ENCODE data around the gene SYT1. TPM values are rescaled to one million over a fixed set of nuclear protein-coding genes. Genes with fewer than 3 reads are reported as not detected.
"Not testable (repeated sequence)": the region's sequence is repeated elsewhere in the genome, so short reads cannot be mapped to it uniquely, and the experiment has no call there.

Gene SYT1
- total and polyA plus RNA-seq, 2 donors (not counting 1 experiment from before 2014, with no cell fraction given) = 0.90 to 2.1 TPM

GRCh38 chr12:79033788-79034187, 169.2 kb downstream of the SYT1 start:
- no peak for TF ChIP-seq CTCF (conservative IDR thresholded peaks at IDR 0.05 in 1 of 2, IDR thresholded peaks at IDR 0.05 in 1 of 2; ENCODE audit: low read depth in 1 of 2, low read length in 2 of 2)
- TF ChIP-seq EZH2 (IDR thresholded peaks at IDR 0.05; ENCODE audit: low read length, missing control alignments) = no peak
- DNase-seq (ENCODE audit: low read depth in 2 of 2) = no peak
- Histone ChIP-seq H3K27ac (ENCODE audit: insufficient read depth, low read length) (no peak overlapping the region), H3K4me1 (ENCODE audit: control insufficient read depth, extremely low read depth, insufficient read depth, low read length) (no peaks in the 10 kb centered on the region), H2AFZ (ENCODE audit: low read length) (no peak overlapping the region), H3K79me2 (ENCODE audit: control insufficient read depth, insufficient read depth, low read length) (no peaks in the 10 kb centered on the region), H4K20me1 (ENCODE audit: control insufficient read depth, extremely low read depth, insufficient read depth, low read length) (no peaks in the 10 kb centered on the region), H3K4me3 (replicated peaks in 1 of 4; ENCODE audit: control extremely low read depth in 1 of 4, insufficient read depth in 1 of 4, low read depth in 3 of 4, low read length in 4 of 4) (no peak overlapping the region), H3K9ac (ENCODE audit: insufficient read depth, low read length) (no peak overlapping the region), H3K4me2 (ENCODE audit: extremely low read depth, insufficient read depth, low read length) (no peak overlapping the region), H3K9me3 (ENCODE audit: control insufficient read depth, insufficient read depth, low read depth, low read length) (no peaks in the 10 kb centered on the region), H3K27me3 (ENCODE audit: control insufficient read depth, insufficient read depth, low read length) (no peaks in the 10 kb centered on the region), H3K36me3 (ENCODE audit: control insufficient read depth, insufficient read depth, low read length) (no peaks in the 10 kb centered on the region)

GRCh38 chr12:79044748-79045147, 180.2 kb downstream of the SYT1 start:
- H3K4me3 ChIP-seq (replicated peaks in 1 of 4; ENCODE audit: control extremely low read depth in 1 of 4, insufficient read depth in 1 of 4, low read depth in 3 of 4, low read length in 4 of 4); DNase-seq (ENCODE audit: low read depth in 2 of 2); H3K27me3 ChIP-seq (ENCODE audit: control insufficient read depth, insufficient read depth, low read length); H4K20me1 ChIP-seq (ENCODE audit: control insufficient read depth, extremely low read depth, insufficient read depth, low read length); H3K27ac ChIP-seq (ENCODE audit: insufficient read depth, low read length); H3K36me3 ChIP-seq (ENCODE audit: control insufficient read depth, insufficient read depth, low read length); H3K4me2 ChIP-seq (ENCODE audit: extremely low read depth, insufficient read depth, low read length); H3K9ac ChIP-seq (ENCODE audit: insufficient read depth, low read length); H3K9me3 ChIP-seq (ENCODE audit: control insufficient read depth, insufficient read depth, low read depth, low read length); H3K4me1 ChIP-seq (ENCODE audit: control insufficient read depth, extremely low read depth, insufficient read depth, low read length); H2AFZ ChIP-seq (ENCODE audit: low read length); H3K79me2 ChIP-seq (ENCODE audit: control insufficient read depth, insufficient read depth, low read length): not testable (repeated sequence)

- not testable (repeated sequence) for H3K9ac ChIP-seq (ENCODE audit: insufficient read depth, low read length); H3K27me3 ChIP-seq (ENCODE audit: control insufficient read depth, insufficient read depth, low read length); H2AFZ ChIP-seq (ENCODE audit: low read length); DNase-seq (ENCODE audit: low read depth in 2 of 2); H3K79me2 ChIP-seq (ENCODE audit: control insufficient read depth, insufficient read depth, low read length); H3K4me3 ChIP-seq (replicated peaks in 1 of 4; ENCODE audit: control extremely low read depth in 1 of 4, insufficient read depth in 1 of 4, low read depth in 3 of 4, low read length in 4 of 4); H3K4me2 ChIP-seq (ENCODE audit: extremely low read depth, insufficient read depth, low read length); H3K9me3 ChIP-seq (ENCODE audit: control insufficient read depth, insufficient read depth, low read depth, low read length); H3K36me3 ChIP-seq (ENCODE audit: control insufficient read depth, insufficient read depth, low read length); H4K20me1 ChIP-seq (ENCODE audit: control insufficient read depth, extremely low read depth, insufficient read depth, low read length); H3K4me1 ChIP-seq (ENCODE audit: control insufficient read depth, extremely low read depth, insufficient read depth, low read length); H3K27ac ChIP-seq (ENCODE audit: insufficient read depth, low read length)
These were observed 180.7 kb downstream of the SYT1 start for GRCh38 chr12:79045149-79045703.

GRCh38 chr12:79046021-79046420, 181.4 kb downstream of the SYT1 start:
- no peaks in the 10 kb centered on the region for H3K9me3 ChIP-seq (ENCODE audit: control insufficient read depth, insufficient read depth, low read depth, low read length)
- H3K36me3 ChIP-seq (ENCODE audit: control insufficient read depth, insufficient read depth, low read length) = no peaks in the 10 kb centered on the region
- TF ChIP-seq EZH2 (IDR thresholded peaks at IDR 0.05; ENCODE audit: low read length, missing control alignments) = no peak
- no peak for TF ChIP-seq CTCF (conservative IDR thresholded peaks at IDR 0.05 in 1 of 2, IDR thresholded peaks at IDR 0.05 in 1 of 2; ENCODE audit: low read depth in 1 of 2, low read length in 2 of 2)
- H3K4me2 ChIP-seq (ENCODE audit: extremely low read depth, insufficient read depth, low read length) = no peak overlapping the region
- H3K4me1 ChIP-seq (ENCODE audit: control insufficient read depth, extremely low read depth, insufficient read depth, low read length) = no peaks in the 10 kb centered on the region
- H4K20me1 ChIP-seq (ENCODE audit: control insufficient read depth, extremely low read depth, insufficient read depth, low read length) = no peaks in the 10 kb centered on the region
- H3K9ac ChIP-seq (ENCODE audit: insufficient read depth, low read length) = no peak overlapping the region
- no peak overlapping the region for H2AFZ ChIP-seq (ENCODE audit: low read length)
- H3K4me3 ChIP-seq (replicated peaks in 1 of 4; ENCODE audit: control extremely low read depth in 1 of 4, insufficient read depth in 1 of 4, low read depth in 3 of 4, low read length in 4 of 4) = no peak overlapping the region
- no peak for DNase-seq (ENCODE audit: low read depth in 2 of 2)
- H3K27ac ChIP-seq (ENCODE audit: insufficient read depth, low read length) = no peak overlapping the region
- H3K79me2 ChIP-seq (ENCODE audit: control insufficient read depth, insufficient read depth, low read length) = no peaks in the 10 kb centered on the region
- H3K27me3 ChIP-seq (ENCODE audit: control insufficient read depth, insufficient read depth, low read length) = no peaks in the 10 kb centered on the region
